ENCODE data around the gene NEU2.

Gene NEU2

GRCh38 chr2:233032551-233033320 lies at the start of gene NEU2:
Gene NEU2, plus strand, starts transcription at chr2:233032672. Its CDS starts 0 bp downstream, at chr2:233032672.
- Mint-ChIP-seq H3K36me3 (ENCODE audit: low read depth) (no peaks in the 10 kb centered on the region), H3K27me3 (no peaks in the 10 kb centered on the region), H3K9me3 (no peaks in the 10 kb centered on the region), H3K4me3 (no peak within 1 kb of the TSS), H3K27ac (no peak within 1 kb of the TSS), H3K4me1 (ENCODE audit: low read depth) (peaks cover 5% of the 10 kb centered on the region)

- H3K4me1 Mint-ChIP-seq (ENCODE audit: low read depth), result no peaks in the 10 kb centered on the region
- H3K36me3 Mint-ChIP-seq (ENCODE audit: low read depth), result no peaks in the 10 kb centered on the region
- no peak overlapping the region for H3K27ac Mint-ChIP-seq
- peaks cover 23% of the 10 kb centered on the region for H3K27me3 Mint-ChIP-seq
- H3K9me3 Mint-ChIP-seq, result peaks cover 7% of the 10 kb centered on the region
- no peak overlapping the region for H3K4me3 Mint-ChIP-seq
These were observed 49.4 kb upstream of the NEU2 start for GRCh38 chr2:232982926-232983668.

- H3K27me3 Mint-ChIP-seq, result peaks cover 23% of the 10 kb centered on the region
- peaks cover 4% of the 10 kb centered on the region for H3K4me1 Mint-ChIP-seq (ENCODE audit: low read depth)
- H3K4me3 Mint-ChIP-seq, result no peak overlapping the region
- no peak overlapping the region for H3K27ac Mint-ChIP-seq
- H3K36me3 Mint-ChIP-seq (ENCODE audit: low read depth), result no peaks in the 10 kb centered on the region
- peaks cover 7% of the 10 kb centered on the region for H3K9me3 Mint-ChIP-seq
These were observed 48.8 kb upstream of the NEU2 start for GRCh38 chr2:232983669-232984140.

- Mint-ChIP-seq H3K9me3 (peaks cover 7% of the 10 kb centered on the region), H3K4me1 (ENCODE audit: low read depth) (peaks cover 4% of the 10 kb centered on the region), H3K4me3 (no peak overlapping the region), H3K27ac (no peak overlapping the region), H3K36me3 (ENCODE audit: low read depth) (no peaks in the 10 kb centered on the region), H3K27me3 (peaks cover 23% of the 10 kb centered on the region)
These were observed 47.8 kb upstream of the NEU2 start for GRCh38 chr2:232984451-232985207.

GRCh38 chr2:232986155-232986554 lies 46.3 kb upstream of the NEU2 start:
- Mint-ChIP-seq H3K36me3 (ENCODE audit: low read depth) (no peaks in the 10 kb centered on the region), H3K4me1 (ENCODE audit: low read depth) (peaks cover 4% of the 10 kb centered on the region), H3K4me3 (no peak overlapping the region), H3K9me3 (peaks cover 7% of the 10 kb centered on the region), H3K27ac (no peak overlapping the region), H3K27me3 (peaks cover 28% of the 10 kb centered on the region)

- peaks cover 3% of the 10 kb centered on the region for H3K4me1 Mint-ChIP-seq (ENCODE audit: low read depth)
- no peaks in the 10 kb centered on the region for H3K9me3 Mint-ChIP-seq
- no peaks in the 10 kb centered on the region for H3K36me3 Mint-ChIP-seq (ENCODE audit: low read depth)
- H3K4me3 Mint-ChIP-seq, result no peak overlapping the region
- peaks cover 9% of the 10 kb centered on the region for H3K27me3 Mint-ChIP-seq
- H3K27ac Mint-ChIP-seq, result no peak overlapping the region
These were observed 39.1 kb upstream of the NEU2 start for GRCh38 chr2:232993231-232993821.

- Mint-ChIP-seq H3K4me3 (no peak overlapping the region), H3K27me3 (peaks cover 9% of the 10 kb centered on the region), H3K9me3 (no peaks in the 10 kb centered on the region), H3K36me3 (ENCODE audit: low read depth) (no peaks in the 10 kb centered on the region), H3K4me1 (ENCODE audit: low read depth) (no peaks in the 10 kb centered on the region), H3K27ac (no peak overlapping the region)
These were observed 38.0 kb upstream of the NEU2 start for GRCh38 chr2:232994446-232994845.

- H3K4me1 Mint-ChIP-seq (ENCODE audit: low read depth), result no peaks in the 10 kb centered on the region
- no peaks in the 10 kb centered on the region for H3K27me3 Mint-ChIP-seq
- no peaks in the 10 kb centered on the region for H3K9me3 Mint-ChIP-seq
- no peaks in the 10 kb centered on the region for H3K36me3 Mint-ChIP-seq (ENCODE audit: low read depth)
- no peak overlapping the region for H3K4me3 Mint-ChIP-seq
- H3K27ac Mint-ChIP-seq, result no peak overlapping the region
These were observed 34.5 kb upstream of the NEU2 start for GRCh38 chr2:232997749-232998665.

GRCh38 chr2:232998666-232998985 lies 33.8 kb upstream of the NEU2 start:
- Mint-ChIP-seq H3K4me1 (ENCODE audit: low read depth) (no peaks in the 10 kb centered on the region), H3K36me3 (ENCODE audit: low read depth) (no peaks in the 10 kb centered on the region), H3K9me3 (no peaks in the 10 kb centered on the region), H3K27me3 (no peaks in the 10 kb centered on the region), H3K27ac (no peak overlapping the region), H3K4me3 (no peak overlapping the region)

GRCh38 chr2:232999354-232999753 lies 33.1 kb upstream of the NEU2 start:
- no peak overlapping the region for H3K4me3 Mint-ChIP-seq

GRCh38 chr2:233000886-233001750 lies 31.4 kb upstream of the NEU2 start:
- no peaks in the 10 kb centered on the region for H3K4me1 Mint-ChIP-seq (ENCODE audit: low read depth)
- H3K27ac Mint-ChIP-seq, result no peak overlapping the region
- H3K27me3 Mint-ChIP-seq, result no peaks in the 10 kb centered on the region
- no peaks in the 10 kb centered on the region for H3K9me3 Mint-ChIP-seq
- H3K4me3 Mint-ChIP-seq, result no peak overlapping the region
- H3K36me3 Mint-ChIP-seq (ENCODE audit: low read depth), result no peaks in the 10 kb centered on the region

More at GRCh38 chr2:232999354-232999753, 33.1 kb upstream of the NEU2 start:
- no peak overlapping the region for H3K27ac Mint-ChIP-seq
- H3K36me3 Mint-ChIP-seq (ENCODE audit: low read depth), result no peaks in the 10 kb centered on the region
- no peaks in the 10 kb centered on the region for H3K4me1 Mint-ChIP-seq (ENCODE audit: low read depth)
- no peaks in the 10 kb centered on the region for H3K9me3 Mint-ChIP-seq
- no peaks in the 10 kb centered on the region for H3K27me3 Mint-ChIP-seq

- H3K4me1 Mint-ChIP-seq (ENCODE audit: low read depth), result no peaks in the 10 kb centered on the region
- no peak overlapping the region for H3K27ac Mint-ChIP-seq
- no peaks in the 10 kb centered on the region for H3K27me3 Mint-ChIP-seq
- H3K9me3 Mint-ChIP-seq, result no peaks in the 10 kb centered on the region
- no peak overlapping the region for H3K4me3 Mint-ChIP-seq
- no peaks in the 10 kb centered on the region for H3K36me3 Mint-ChIP-seq (ENCODE audit: low read depth)
These were observed 29.4 kb upstream of the NEU2 start for GRCh38 chr2:233002829-233003657.
